SK-N-SH (cell line): ENCODE data around the gene SMC1B. TPM values are rescaled to one million over a fixed set of nuclear protein-coding genes. Genes with fewer than 3 reads are reported as not detected.

Experiments used
- CTCF ChIA-PET: fragments of 300-600, 350-600 bp; formaldehyde crosslinking; extraction: SDS; loops from one replicate; lab custom pipeline; 2021; lab: Yijun Ruan, JAX
- POLR2A ChIA-PET: fragments of 350-600 bp; sonication (Branson Sonifier 250); formaldehyde crosslinking; extraction: SDS; loops from one replicate; lab custom pipeline; 2020; ENCODE audit warnings: antibody characterized with exemption, inconsistent platforms; lab: Yijun Ruan, JAX
- DNase-seq: peaks from one replicate; pipeline ENCODE4 v3.0.0; 2012
- H2AFZ ChIP-seq: fragments of 200-600 bp; sonication (generic); 2 replicates; pipeline ENCODE4 v1.8.1; 2016; ENCODE audit warnings: antibody characterized with exemption, mild to moderate bottlenecking, low read depth
- H3F3A ChIP-seq: fragments of 200-600 bp; sonication (generic); replicated peaks from 2 replicates; pipeline ENCODE3; 2016; ENCODE audit warnings: antibody characterized with exemption, mild to moderate bottlenecking; ENCODE audit not compliant: insufficient read depth
- H3K27ac ChIP-seq, 2 experiments: fragments of 200-500 bp in 1 of 2; fragments of 200-600 bp in 1 of 2; sonication (Bioruptor generic) in 1 of 2; sonication (generic), shearing (Covaris generic) in 1 of 2; 2 replicates each; pipeline versions ENCODE4 v1.5.1 to v1.6.1; 2014 to 2016; ENCODE audit warnings: low read depth in 2 of 2, inconsistent platforms in 1 of 2, low read length in 1 of 2, mild to moderate bottlenecking in 1 of 2, mixed read lengths in 1 of 2
- H3K27me3 ChIP-seq: fragments of 200-600 bp; sonication (generic), shearing (Covaris generic); 2 replicates; pipeline ENCODE4 v1.6.1; 2016; ENCODE audit warnings: mixed run types; ENCODE audit not compliant: insufficient read depth
- H3K36me3 ChIP-seq, 2 experiments: fragments of 200-500 bp in 1 of 2; fragments of 200-600 bp in 1 of 2; sonication (Bioruptor generic) in 1 of 2; sonication (generic) in 1 of 2; replicated peaks in 1 of 2; 2 replicates each; pipeline versions ENCODE3 to v1.5.1; 2014 to 2016; ENCODE audit warnings: low read length in 1 of 2, mild to moderate bottlenecking in 1 of 2; ENCODE audit not compliant: insufficient read depth in 2 of 2, control insufficient read depth in 1 of 2
- H3K4me1 ChIP-seq, 2 experiments: fragments of 200-500 bp in 1 of 2; fragments of 200-600 bp in 1 of 2; sonication (Bioruptor generic) in 1 of 2; sonication (generic), shearing (Covaris generic) in 1 of 2; 2 replicates each; pipeline versions ENCODE4 v1.5.1 to v1.6.1; 2014 to 2016; ENCODE audit warnings: low read depth in 1 of 2, low read length in 1 of 2, mixed run types in 1 of 2; ENCODE audit not compliant: insufficient read depth in 2 of 2, control insufficient read depth in 1 of 2
- H3K4me2 ChIP-seq: fragments of 200-600 bp; sonication (generic), shearing (Covaris generic); 2 replicates; pipeline ENCODE4 v1.6.1; 2017; ENCODE audit warnings: mixed run types
- H3K4me3 ChIP-seq, 2 experiments: fragments of 200-500 bp in 1 of 2; fragments of 200-600 bp in 1 of 2; sonication (Bioruptor generic) in 1 of 2; sonication (generic), shearing (Covaris generic) in 1 of 2; 2 replicates each; pipeline versions ENCODE4 v1.5.1 to v1.8.1; 2014 to 2016; ENCODE audit warnings: low read depth in 2 of 2, inconsistent platforms in 1 of 2, low read length in 1 of 2, mild to moderate bottlenecking in 1 of 2, mixed read lengths in 1 of 2, moderate library complexity in 1 of 2
- H3K79me2 ChIP-seq: fragments of 200-600 bp; sonication (generic); 2 replicates; pipeline ENCODE4 v1.8.1; 2017; ENCODE audit warnings: mild to moderate bottlenecking; ENCODE audit not compliant: insufficient read depth
- H3K9ac ChIP-seq: fragments of 200-600 bp; sonication (generic); 2 replicates; pipeline ENCODE4 v1.6.1; 2017; ENCODE audit warnings: mixed run types
- H3K9me2 ChIP-seq: fragments of 200-600 bp; sonication (generic); 2 replicates; pipeline ENCODE4 v1.6.1; 2017; ENCODE audit warnings: mixed run types
- H3K9me3 ChIP-seq: fragments of 200-600 bp; sonication (generic); 2 replicates; pipeline ENCODE4 v1.6.1; 2017; ENCODE audit warnings: mixed run types, mild to moderate bottlenecking, moderate library complexity
- H4K20me1 ChIP-seq: fragments of 200-600 bp; sonication (generic); 2 replicates; pipeline ENCODE4 v1.6.1; 2017; ENCODE audit warnings: mild to moderate bottlenecking, mixed run types; ENCODE audit not compliant: insufficient read depth
- CTCF ChIP-seq: fragments of 200-600 bp; sonication (generic); IDR thresholded peaks from 2 replicates; pipeline ENCODE4 v1.6.1; 2017; ENCODE audit warnings: antibody characterized with exemption, mild to moderate bottlenecking, moderate library complexity
- GABPA ChIP-seq: IDR thresholded peaks from 2 replicates; pipeline ENCODE4 v1.4.0; 2012; ENCODE audit warnings: low read depth, mild to moderate bottlenecking
- GATA2 ChIP-seq: sonication (generic); formaldehyde crosslinking; IDR thresholded peaks from 2 replicates; pipeline ENCODE4 v1.5.0; 2020; ENCODE audit warnings: mild to moderate bottlenecking, missing genetic modification reagents
- MAX ChIP-seq: IDR thresholded peaks from 2 replicates; pipeline ENCODE4 v1.4.0; 2012; ENCODE audit warnings: low read depth
- MEF2A ChIP-seq: IDR thresholded peaks from 2 replicates; pipeline ENCODE4 v1.4.0; 2012; ENCODE audit warnings: low read depth, borderline replicate concordance
- NFIC ChIP-seq: IDR thresholded peaks from 2 replicates; pipeline ENCODE4 v1.4.0; 2012; ENCODE audit warnings: borderline replicate concordance
- NRF1 ChIP-seq: IDR thresholded peaks from 2 replicates; pipeline ENCODE4 v1.6.1; 2012; ENCODE audit warnings: low read depth, mild to moderate bottlenecking, low read length
- PBX3 ChIP-seq: IDR thresholded peaks from 2 replicates; pipeline ENCODE4; 2012
- REST ChIP-seq: IDR thresholded peaks from 2 replicates; pipeline ENCODE4 v1.6.1; 2012; ENCODE audit warnings: mild to moderate bottlenecking, low read depth, low read length, moderate library complexity
- RXRA ChIP-seq: IDR thresholded peaks from 2 replicates; pipeline ENCODE4 v1.4.0; 2012; ENCODE audit warnings: low read depth, mild to moderate bottlenecking, borderline replicate concordance
- SIN3A ChIP-seq: IDR thresholded peaks from 2 replicates; pipeline ENCODE4 v1.6.1; 2012; ENCODE audit warnings: low read depth, mild to moderate bottlenecking, low read length, moderate library complexity, borderline replicate concordance
- SMC3 ChIP-seq: IDR thresholded peaks from 2 replicates; pipeline ENCODE4 v1.6.1; 2012; ENCODE audit warnings: low read depth, low read length, improper control_type of control experiment
- TAF1 ChIP-seq: IDR thresholded peaks from 2 replicates; pipeline ENCODE4 v1.6.1; 2012; ENCODE audit warnings: low read depth, mild to moderate bottlenecking, low read length, moderate library complexity, borderline replicate concordance
- TEAD4 ChIP-seq: IDR thresholded peaks from 2 replicates; pipeline ENCODE4 v1.4.0; 2012; ENCODE audit warnings: mild to moderate bottlenecking, borderline replicate concordance; ENCODE audit not compliant: insufficient read depth
- USF1 ChIP-seq: IDR thresholded peaks from 2 replicates; pipeline ENCODE4 v1.4.0; 2012; ENCODE audit warnings: low read depth, borderline replicate concordance
- USF2 ChIP-seq: fragments of 150-350 bp; IDR thresholded peaks from 2 replicates; pipeline ENCODE4 v1.6.1; 2017; ENCODE audit warnings: antibody characterized with exemption, low read length, low read depth, borderline replicate concordance
- WGBS: methylation state at CpG from one replicate; pipeline ENCODE4 v1.1.6; 2017; ENCODE audit warnings: low lambda C conversion rate; 5-methylcytosine and 5-hydroxymethylcytosine counted together
- polyA plus RNA-seq, 3 experiments: library from polyadenylated mRNA; depleted of rRNA; stranded (reverse); fragments of >200 nt; gene quantifications; 2 replicates each; pipeline ENCODE4 v1.2.3, GENCODE V29; 2012

The SMC1B gene
- polyA plus RNA-seq, 1 of the 3 experiments (the other 2 are of a cell fraction): not detected

- no peak for DNase-seq
- Histone ChIP-seq H3K4me2 (peak overlapping the region; percentile 99), H3K27me3 (no peaks in the 10 kb centered on the region), H3K9ac (peak overlapping the region; percentile 84), H4K20me1 (no peaks in the 10 kb centered on the region), H3F3A (no peaks in the 10 kb centered on the region), H3K9me2 (no peaks in the 10 kb centered on the region), H3K79me2 (peaks cover 48% of the 10 kb centered on the region), H3K36me3 (no peaks in the 10 kb centered on the region), H3K27ac (no peak overlapping the region), H2AFZ (no peak overlapping the region), H3K4me3 (peak overlapping the region; percentile 81 to 90), H3K9me3 (no peaks in the 10 kb centered on the region), H3K4me1 (peaks cover 0 to 55% of the 10 kb centered on the region in 2 experiments; a peak in 2 of 4 replicates)
- WGBS: 80% methylated on average over 13 of the region's 14 CpGs
- POLR2A ChIA-PET: interaction anchor here (0.6 kb wide), 1 partner anchor 180 kb away, joined by 4 read pairs; no protein-coding TSS in a partner anchor
- no peak for TF ChIP-seq RXRA
- no peak for TF ChIP-seq SMC3
- no peak for TF ChIP-seq MAX
- TF ChIP-seq GABPA: no peak
- TF ChIP-seq MEF2A: no peak
- no peak for TF ChIP-seq USF2
- TF ChIP-seq PBX3: no peak
- no peak for TF ChIP-seq USF1
- no peak for TF ChIP-seq SIN3A
- TF ChIP-seq CTCF: no peak
- TF ChIP-seq NFIC: no peak
- TF ChIP-seq TEAD4: no peak
- no peak for TF ChIP-seq NRF1
- TF ChIP-seq TAF1: no peak
- no peak for TF ChIP-seq REST
- TF ChIP-seq GATA2 (CRISPR knock-in tag): no peak
- CTCF ChIA-PET: interaction anchor here (0.6 to 1.0 kb wide), 4 partner anchors 18 to 242 kb away, joined by 3 read pairs; no protein-coding TSS in a partner anchor
Observed at GRCh38 chr22:45310977-45311531, 102.3 kb downstream of the SMC1B start.
